Neutrophil (primary cell): Measurements from ENCODE around the gene MRC1.

Source experiments
- H3K27ac ChIP-seq: fragments of 200-600 bp; sonication (generic); 2 replicates; pipeline ENCODE4 v1.5.1; 2016; ENCODE audit warnings: mild to moderate bottlenecking, moderate library complexity
- H3K27me3 ChIP-seq: fragments of 200-600 bp; sonication (generic); 2 replicates; pipeline ENCODE4 v1.6.0; 2016; ENCODE audit warnings: mild to moderate bottlenecking
- H3K36me3 ChIP-seq: fragments of 200-600 bp; sonication (generic); 2 replicates; pipeline ENCODE4 v1.5.1; 2017
- H3K4me1 ChIP-seq, 2 experiments: fragments of 200-600 bp in 1 of 2; sonication (generic) in 1 of 2; 1 replicate in 1 of 2; 2 replicates in 1 of 2; pipeline versions ENCODE4 v1.5.1 to v1.6.1; 2013 to 2016; ENCODE audit warnings: low read depth in 1 of 2, low read length in 1 of 2, mild to moderate bottlenecking in 1 of 2, moderate library complexity in 1 of 2; ENCODE audit not compliant: control insufficient read depth in 1 of 2, insufficient read depth in 1 of 2
- H3K4me3 ChIP-seq, 2 experiments: fragments of 200-600 bp in 1 of 2; sonication (generic) in 1 of 2; 1 replicate in 1 of 2; 2 replicates in 1 of 2; pipeline ENCODE4 v1.5.1; 2013 to 2016; ENCODE audit warnings: low read depth in 1 of 2, low read length in 1 of 2, mild to moderate bottlenecking in 1 of 2, moderate library complexity in 1 of 2
- H3K9me3 ChIP-seq: fragments of 200-600 bp; sonication (generic); 2 replicates; pipeline ENCODE4 v1.5.1; 2016
- TF ChIP-seq, protein P1 (sequence below): fragments of 200-600 bp; sonication (generic); IDR thresholded peaks from 2 replicates; pipeline ENCODE4 v1.5.1; 2016; ENCODE audit warnings: antibody characterized with exemption

Gene MRC1

DNA sequence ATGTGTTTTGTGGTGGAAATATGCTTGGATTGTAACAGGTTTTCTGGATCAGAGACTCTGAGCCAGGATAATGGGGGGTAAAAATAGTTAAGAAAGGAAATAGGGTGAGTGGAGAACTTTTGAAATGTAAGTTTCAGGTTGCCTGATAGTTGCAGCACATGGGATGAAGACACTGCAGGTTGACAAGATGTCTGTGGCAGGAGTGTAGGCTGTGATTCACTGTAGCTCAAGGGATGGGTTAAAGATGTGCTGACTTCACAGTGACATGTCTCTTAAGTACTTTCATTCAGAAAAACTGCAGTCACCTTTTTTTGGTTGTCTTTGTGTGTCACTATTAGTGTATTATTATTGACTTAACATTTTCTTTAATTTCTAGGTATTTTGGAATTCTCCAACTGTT is 79.0 kb downstream of the MRC1 start:
- H3K9me3 ChIP-seq = no peaks in the 10 kb centered on the region
- H3K36me3 ChIP-seq = no peaks in the 10 kb centered on the region
- no peaks in the 10 kb centered on the region for H3K4me1 ChIP-seq
- no peak overlapping the region for H3K27ac ChIP-seq
- TF ChIP-seq, protein P1, sequence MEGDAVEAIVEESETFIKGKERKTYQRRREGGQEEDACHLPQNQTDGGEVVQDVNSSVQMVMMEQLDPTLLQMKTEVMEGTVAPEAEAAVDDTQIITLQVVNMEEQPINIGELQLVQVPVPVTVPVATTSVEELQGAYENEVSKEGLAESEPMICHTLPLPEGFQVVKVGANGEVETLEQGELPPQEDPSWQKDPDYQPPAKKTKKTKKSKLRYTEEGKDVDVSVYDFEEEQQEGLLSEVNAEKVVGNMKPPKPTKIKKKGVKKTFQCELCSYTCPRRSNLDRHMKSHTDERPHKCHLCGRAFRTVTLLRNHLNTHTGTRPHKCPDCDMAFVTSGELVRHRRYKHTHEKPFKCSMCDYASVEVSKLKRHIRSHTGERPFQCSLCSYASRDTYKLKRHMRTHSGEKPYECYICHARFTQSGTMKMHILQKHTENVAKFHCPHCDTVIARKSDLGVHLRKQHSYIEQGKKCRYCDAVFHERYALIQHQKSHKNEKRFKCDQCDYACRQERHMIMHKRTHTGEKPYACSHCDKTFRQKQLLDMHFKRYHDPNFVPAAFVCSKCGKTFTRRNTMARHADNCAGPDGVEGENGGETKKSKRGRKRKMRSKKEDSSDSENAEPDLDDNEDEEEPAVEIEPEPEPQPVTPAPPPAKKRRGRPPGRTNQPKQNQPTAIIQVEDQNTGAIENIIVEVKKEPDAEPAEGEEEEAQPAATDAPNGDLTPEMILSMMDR = no peak
- no peak overlapping the region for H3K4me3 ChIP-seq
- H3K27me3 ChIP-seq = no peaks in the 10 kb centered on the region

DNA sequence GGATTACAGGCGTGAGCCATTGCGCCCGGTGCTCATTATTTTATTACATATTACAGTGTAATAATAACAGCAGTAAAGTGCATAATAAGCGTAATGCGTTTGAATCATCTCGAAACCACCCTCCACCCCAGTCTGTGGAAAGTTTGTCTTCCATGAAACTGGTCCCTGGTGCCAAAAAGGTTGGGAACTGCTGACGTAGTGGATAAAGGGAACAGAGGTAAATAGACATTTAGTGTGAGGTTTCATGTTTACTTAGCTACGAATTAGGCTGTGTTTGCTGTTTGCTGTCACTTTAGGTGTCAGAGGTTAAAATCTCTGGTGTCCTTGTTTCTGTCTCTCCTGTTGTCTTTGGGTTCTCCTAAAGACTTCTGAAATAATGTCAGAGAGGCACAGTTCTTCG is 82.3 kb downstream of the MRC1 start:
- Histone ChIP-seq H3K4me3 (no peak overlapping the region), H3K27me3 (no peaks in the 10 kb centered on the region), H3K36me3 (no peaks in the 10 kb centered on the region), H3K27ac (no peak overlapping the region), H3K9me3 (no peaks in the 10 kb centered on the region), H3K4me1 (no peaks in the 10 kb centered on the region)
- TF ChIP-seq, protein P1 = no peak

DNA sequence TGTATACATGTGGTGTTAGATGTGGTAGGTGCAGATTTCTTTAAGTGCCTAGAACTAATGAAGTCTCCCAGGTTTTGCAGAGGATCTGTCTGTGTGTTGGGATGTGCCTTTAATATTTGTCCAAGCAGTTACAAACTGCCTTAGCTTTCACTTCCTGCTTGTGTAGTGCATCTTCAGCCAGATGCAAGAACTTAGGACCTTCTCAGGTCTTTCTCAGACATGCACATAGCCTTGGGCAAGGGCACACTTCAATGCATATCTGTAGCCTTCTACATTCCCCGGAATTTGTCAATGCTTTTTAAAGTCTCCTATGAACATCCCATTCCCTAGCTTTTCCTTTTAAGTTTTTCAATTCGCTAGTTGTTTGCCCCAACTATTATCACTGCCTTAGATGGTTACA is 95.4 kb downstream of the MRC1 start:
- H3K4me1 ChIP-seq = no peaks in the 10 kb centered on the region
- no peak overlapping the region for H3K4me3 ChIP-seq
- no peaks in the 10 kb centered on the region for H3K9me3 ChIP-seq
- no peaks in the 10 kb centered on the region for H3K36me3 ChIP-seq
- no peak overlapping the region for H3K27ac ChIP-seq
- no peaks in the 10 kb centered on the region for H3K27me3 ChIP-seq
- TF ChIP-seq, protein P1 = no peak

DNA sequence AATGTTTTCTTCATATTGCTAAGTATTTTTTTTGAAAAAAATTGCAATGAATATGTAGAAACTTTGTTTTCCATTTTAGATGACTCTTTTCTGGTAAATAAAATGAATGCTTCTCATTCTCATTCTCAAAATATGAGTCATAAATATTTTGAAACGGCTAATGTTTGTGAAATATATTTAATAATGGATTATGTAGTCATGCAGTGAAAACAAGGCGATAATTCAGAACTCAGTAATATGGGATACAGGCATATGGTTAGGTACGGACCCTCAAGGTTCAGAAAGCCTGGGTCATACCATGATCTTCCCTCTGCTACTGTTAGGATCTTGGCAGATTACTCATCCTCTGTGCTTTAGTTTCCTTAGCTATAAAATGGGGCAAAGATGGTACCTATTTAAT is 96.3 kb downstream of the MRC1 start:
- no peak overlapping the region for H3K4me3 ChIP-seq
- H3K27ac ChIP-seq = no peak overlapping the region
- H3K36me3 ChIP-seq = no peaks in the 10 kb centered on the region
- H3K4me1 ChIP-seq = no peaks in the 10 kb centered on the region
- no peaks in the 10 kb centered on the region for H3K9me3 ChIP-seq
- no peaks in the 10 kb centered on the region for H3K27me3 ChIP-seq
- TF ChIP-seq, protein P1 = no peak

DNA sequence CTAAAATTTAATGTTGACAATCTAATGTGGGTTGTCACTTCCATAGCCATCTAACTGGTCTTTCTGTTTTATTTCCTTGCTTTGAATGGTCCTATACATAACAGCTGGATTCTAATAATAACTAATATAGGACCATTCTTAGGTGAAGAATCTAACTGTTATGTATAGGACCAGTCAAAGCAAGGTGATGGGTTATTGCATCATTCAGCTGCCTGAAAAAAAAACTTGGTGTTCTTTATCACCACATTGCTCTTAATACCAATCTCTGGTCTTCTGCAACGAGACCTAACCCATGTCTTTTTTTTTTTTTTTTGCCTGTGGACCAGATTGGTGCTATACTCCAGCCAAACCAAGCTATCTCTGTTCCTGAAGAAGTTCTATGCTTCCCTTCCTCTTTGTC is 96.9 kb downstream of the MRC1 start:
- H3K4me3 ChIP-seq = no peak overlapping the region
- TF ChIP-seq, protein P1 = no peak
- no peaks in the 10 kb centered on the region for H3K27me3 ChIP-seq
- no peaks in the 10 kb centered on the region for H3K36me3 ChIP-seq
- H3K9me3 ChIP-seq = no peaks in the 10 kb centered on the region
- no peak overlapping the region for H3K27ac ChIP-seq
- H3K4me1 ChIP-seq = no peaks in the 10 kb centered on the region

DNA sequence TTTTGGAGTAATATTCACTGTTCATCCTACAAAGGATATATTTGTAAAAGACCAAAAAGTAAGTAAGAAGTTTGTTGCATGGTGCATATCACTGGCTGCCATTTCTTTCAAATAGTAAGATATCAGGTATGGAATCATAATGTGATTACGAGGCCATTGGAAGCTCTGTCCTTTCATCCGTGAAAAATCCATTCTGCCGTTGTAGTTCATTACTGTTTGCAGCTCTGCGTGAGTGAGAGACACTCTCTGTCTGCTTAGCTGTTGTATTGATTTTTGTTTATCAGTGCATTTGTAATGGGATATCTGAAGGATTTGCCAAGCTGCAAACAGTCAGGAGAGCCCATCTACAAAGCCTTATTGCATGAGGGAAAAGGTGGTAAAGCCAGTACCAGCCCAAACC is 98.5 kb downstream of the MRC1 start:
- TF ChIP-seq, protein P1 = no peak
- H3K9me3 ChIP-seq = no peaks in the 10 kb centered on the region
- H3K4me3 ChIP-seq = no peak overlapping the region
- no peaks in the 10 kb centered on the region for H3K36me3 ChIP-seq
- H3K27ac ChIP-seq = no peak overlapping the region
- H3K27me3 ChIP-seq = no peaks in the 10 kb centered on the region
- H3K4me1 ChIP-seq = no peaks in the 10 kb centered on the region
